ENCODE results near the gene STAT4.
A peak's percentile ranks its signal among the peaks of the same experiment; 100 is the strongest.

Gene STAT4

GRCh38 chr2:191150600-191151330 lies at the start of gene STAT4:
TSS of gene STAT4 (minus strand) at chr2:191150994. CDS start at chr2:191148203, 2,791 bp downstream.
- TF ChIP-seq CTCF (conservative IDR thresholded peaks at IDR 0.05; ENCODE audit: low read depth): no peak
- H3K27ac ChIP-seq: 0 out of 2 replicates have a peak within 1 kb of the TSS, but pooled peaks have one; percentile 32
- ChIA-PET CTCF (interaction anchor here (1.0 to 1.5 kb wide), 2 partner anchors 99 to 371 kb away, joined by 3 to 6 read pairs; no protein-coding TSS in a partner anchor), POLR2A (ENCODE audit: low non-redundant PET) (no interaction called here)
- DNase-seq (ENCODE audit: low spot score): no peak

GRCh38 chr2:191199929-191200512 lies 49.2 kb upstream of the STAT4 start:
- no peak for TF ChIP-seq CTCF (conservative IDR thresholded peaks at IDR 0.05; ENCODE audit: low read depth)
- POLR2A ChIA-PET (ENCODE audit: low non-redundant PET): no interaction called here
- no peak for DNase-seq (ENCODE audit: low spot score)
- CTCF ChIA-PET: interaction anchor here (0.6 kb wide), 2 partner anchors 18 to 138 kb away, joined by 4 to 5 read pairs; no protein-coding TSS in a partner anchor
- no peak overlapping the region for H3K27ac ChIP-seq

GRCh38 chr2:191198271-191198670 lies 47.5 kb upstream of the STAT4 start:
- POLR2A ChIA-PET (ENCODE audit: low non-redundant PET): no interaction called here
- CTCF ChIA-PET: interaction anchor here (0.6 kb wide), 1 partner anchor 217 kb away, joined by 4 read pairs; no protein-coding TSS in a partner anchor
- H3K27ac ChIP-seq: no peak overlapping the region
- no peak for DNase-seq (ENCODE audit: low spot score)
- TF ChIP-seq CTCF (conservative IDR thresholded peaks at IDR 0.05; ENCODE audit: low read depth): no peak

GRCh38 chr2:191197096-191197495 lies 46.3 kb upstream of the STAT4 start:
- DNase-seq (ENCODE audit: low spot score): no peak
- H3K27ac ChIP-seq: no peak overlapping the region
- POLR2A ChIA-PET (ENCODE audit: low non-redundant PET): no interaction called here
- no peak for TF ChIP-seq CTCF (conservative IDR thresholded peaks at IDR 0.05; ENCODE audit: low read depth)
- CTCF ChIA-PET: no interaction called here

- POLR2A ChIA-PET (ENCODE audit: low non-redundant PET): interaction anchor here (0.7 kb wide), 1 partner anchor 173 kb away, joined by 3 read pairs; no protein-coding TSS in a partner anchor
- CTCF ChIA-PET: interaction anchor here (0.6 to 0.7 kb wide), 2 partner anchors 28 to 217 kb away, joined by 3 read pairs; no protein-coding TSS in a partner anchor
- no peak overlapping the region for H3K27ac ChIP-seq
- DNase-seq (ENCODE audit: low spot score): no peak
- TF ChIP-seq CTCF (conservative IDR thresholded peaks at IDR 0.05; ENCODE audit: low read depth): no peak
Observed at GRCh38 chr2:191195021-191195420, 44.2 kb upstream of the STAT4 start.

GRCh38 chr2:191190861-191191552 lies 40.2 kb upstream of the STAT4 start:
- ChIA-PET CTCF (no interaction called here), POLR2A (ENCODE audit: low non-redundant PET) (no interaction called here)
- DNase-seq (ENCODE audit: low spot score): no peak
- H3K27ac ChIP-seq: no peak overlapping the region
- no peak for TF ChIP-seq CTCF (conservative IDR thresholded peaks at IDR 0.05; ENCODE audit: low read depth)
